GM12873 (cell line): ENCODE data around the gene ATXN7.

Experiments
- CTCF ChIP-seq: IDR thresholded peaks from 2 replicates; pipeline ENCODE4 v1.5.1; 2012; ENCODE audit warnings: low read depth, mild to moderate bottlenecking, moderate library complexity, low read length, control low read depth; ENCODE audit not compliant: insufficient read depth; ENCODE audit errors: missing control alignments

Gene ATXN7

DNA sequence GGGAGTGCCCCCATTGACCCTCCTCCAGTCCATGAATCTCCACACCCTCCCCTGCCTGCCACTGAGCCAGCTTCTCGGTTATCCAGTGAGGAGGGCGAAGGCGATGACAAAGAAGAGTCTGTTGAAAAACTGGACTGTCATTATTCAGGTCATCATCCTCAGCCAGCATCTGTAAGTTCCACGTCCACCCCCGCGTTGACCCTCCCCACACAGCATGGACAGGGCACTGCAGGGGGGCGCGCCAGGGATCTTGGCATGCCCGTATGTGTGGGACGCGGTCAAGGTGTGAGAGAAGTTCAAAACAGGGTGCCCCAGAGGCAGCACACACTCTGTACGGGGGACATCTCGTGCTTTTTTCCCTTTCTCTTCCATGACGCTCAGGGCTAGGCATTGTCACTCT, 126.5 kb downstream of the ATXN7 start:
- no peak for TF ChIP-seq CTCF

- no peak for TF ChIP-seq CTCF
These were observed 127.1 kb downstream of the ATXN7 start for GRCh38 chr3:63990733-63991132.

- no peak for TF ChIP-seq CTCF
These were observed 128.0 kb downstream of the ATXN7 start for GRCh38 chr3:63991666-63992065.

DNA sequence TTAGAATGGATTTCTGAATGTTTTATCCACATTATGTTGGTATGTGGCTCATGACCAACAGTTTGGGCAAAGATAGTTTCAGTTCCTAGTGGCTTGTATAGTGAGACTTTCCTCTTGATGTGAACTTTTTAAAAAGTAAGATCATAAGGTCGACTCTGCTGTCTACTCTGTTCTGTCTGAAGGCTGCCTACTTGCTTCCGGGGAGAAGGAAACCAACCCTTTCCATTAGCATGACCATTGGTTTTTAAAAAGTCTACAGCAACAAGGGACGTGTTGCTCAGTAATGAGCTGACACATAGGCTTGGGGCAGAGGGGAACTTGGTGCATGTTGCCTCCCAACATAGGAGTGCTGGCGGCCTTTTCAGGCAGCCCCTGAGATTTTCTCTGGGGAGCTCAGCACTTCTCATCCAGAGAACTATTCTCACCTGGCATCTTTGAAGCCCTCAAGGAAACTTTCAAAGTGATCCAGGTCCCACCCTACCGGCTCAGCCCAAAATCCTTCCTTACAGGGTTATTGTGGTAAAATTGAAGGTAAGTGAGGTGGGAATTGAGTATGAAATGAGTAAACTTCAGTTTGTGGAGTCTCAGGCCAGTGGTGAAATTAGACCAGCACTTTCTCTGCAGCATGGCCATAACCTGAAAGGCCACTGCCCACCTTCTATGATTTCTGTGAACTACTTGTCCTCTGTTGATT, 129.0 kb downstream of the ATXN7 start:
- TF ChIP-seq CTCF: no peak

GRCh38 chr3:63993653-63994079, 130.0 kb downstream of the ATXN7 start:
- peak; percentile 92 for TF ChIP-seq CTCF

DNA sequence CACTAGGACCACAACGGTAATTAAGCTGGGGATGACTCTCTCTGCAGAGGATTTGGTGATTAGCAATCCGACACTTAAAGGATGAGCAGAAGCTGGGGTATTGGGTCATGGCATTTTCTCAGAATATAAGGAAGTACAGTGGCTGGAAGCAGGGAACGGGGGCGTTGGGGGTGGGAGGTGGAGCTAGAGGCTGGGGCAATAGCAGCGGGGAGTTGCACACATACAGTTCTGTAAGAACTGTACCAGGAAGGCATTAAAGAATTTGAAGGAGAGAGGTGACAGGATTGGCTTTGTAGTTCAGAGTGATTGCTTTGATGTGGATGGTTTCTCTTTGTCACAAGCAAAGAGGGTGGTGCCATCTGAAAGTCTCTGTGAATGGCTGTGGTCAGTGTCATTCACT, 131.4 kb downstream of the ATXN7 start:
- no peak for TF ChIP-seq CTCF

DNA sequence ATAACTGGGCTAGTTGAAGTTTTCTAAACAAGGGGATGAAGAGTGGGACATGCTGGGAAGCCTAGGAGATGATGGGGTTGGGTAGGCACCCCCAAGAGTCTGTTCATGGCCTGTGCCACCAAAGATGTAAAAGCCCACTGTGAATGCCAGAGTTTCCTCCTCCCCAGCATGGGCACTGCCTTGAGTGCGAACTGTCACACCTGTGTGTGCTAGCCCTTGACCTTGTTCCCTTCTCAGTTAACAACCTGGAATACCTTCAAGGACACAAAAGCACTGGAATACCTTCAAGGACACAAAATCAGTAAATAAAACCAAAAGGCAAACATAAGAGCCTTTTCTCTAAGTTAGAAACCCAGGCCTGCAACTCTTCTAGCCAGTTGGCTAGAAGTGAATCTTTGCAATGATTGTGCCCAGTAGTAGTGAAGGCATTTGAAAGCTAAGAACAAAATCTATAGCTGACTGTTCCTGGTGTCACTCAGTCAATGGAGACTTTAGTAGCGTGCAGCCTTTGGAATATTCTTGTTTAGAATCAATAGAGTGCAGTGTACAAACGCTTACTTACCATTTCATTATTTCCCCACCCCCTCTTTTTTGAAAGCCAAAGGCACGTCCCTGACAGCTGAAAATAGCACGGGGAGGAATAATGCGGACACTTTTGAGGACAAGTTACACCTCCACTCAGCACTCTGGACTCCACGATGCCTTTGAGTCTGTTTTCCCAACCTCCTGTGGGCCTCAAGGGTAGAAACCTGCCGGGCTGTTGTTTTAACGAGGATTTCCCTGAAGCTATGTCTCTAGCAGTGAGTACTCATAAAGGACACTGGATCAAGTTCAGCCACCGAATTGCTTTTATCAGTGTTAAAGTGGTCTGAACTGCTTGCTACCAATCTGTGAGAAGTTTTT, 135.4 kb downstream of the ATXN7 start:
- no peak for TF ChIP-seq CTCF
